ENCODE results near the gene NID1.
"Not testable (repeated sequence)": the region's sequence is repeated elsewhere in the genome, so short reads cannot be mapped to it uniquely, and the experiment has no call there.

The NID1 gene

DNA sequence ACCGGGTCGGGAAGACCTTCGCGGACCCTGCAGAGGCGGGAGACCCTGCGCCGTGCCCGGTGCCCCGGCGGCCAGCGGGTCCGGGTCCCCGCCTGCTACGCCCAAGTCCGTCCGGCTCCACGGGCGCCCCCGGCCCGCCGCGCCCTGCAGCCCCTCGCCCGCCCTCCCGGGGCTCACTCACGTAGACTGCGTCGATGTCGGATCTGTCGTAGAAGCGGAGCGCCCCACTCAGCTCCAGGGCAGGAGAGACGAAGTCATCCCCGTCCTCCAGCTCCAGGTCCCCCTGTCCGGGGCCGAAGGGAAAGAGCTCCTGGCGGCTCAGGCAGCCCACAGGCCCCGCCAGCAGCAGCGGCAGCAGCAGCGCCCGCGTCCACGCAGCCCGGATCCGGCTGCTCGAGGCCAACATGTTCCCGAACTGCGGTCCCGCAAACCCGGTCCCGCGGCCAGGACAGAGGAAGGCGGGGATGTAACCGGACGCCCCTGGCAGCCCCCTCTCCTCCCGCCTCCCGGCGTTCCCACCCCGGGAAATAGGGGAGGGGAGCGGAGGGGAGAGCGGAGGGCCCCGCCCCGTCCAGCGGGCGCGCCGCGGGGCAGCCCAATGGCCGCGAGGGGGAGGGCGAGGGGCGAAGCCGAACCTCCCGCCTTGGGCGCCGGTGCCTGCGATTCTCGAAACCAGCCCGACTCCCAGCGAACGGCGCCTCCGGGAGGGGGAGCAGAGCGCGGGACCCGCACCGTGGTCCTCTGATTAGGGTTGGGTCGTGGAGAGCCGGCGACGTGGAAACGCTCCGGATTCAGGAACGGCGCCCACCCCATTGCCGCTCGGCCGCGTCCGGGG lies at the start of gene NID1:
Gene NID1 (minus strand): TSS at position 417 of the 835 bp plus-strand sequence. CDS start 11 bp downstream, at position 406.
- DNase-seq (ENCODE audit: low spot score) = peak; percentile 44

DNA sequence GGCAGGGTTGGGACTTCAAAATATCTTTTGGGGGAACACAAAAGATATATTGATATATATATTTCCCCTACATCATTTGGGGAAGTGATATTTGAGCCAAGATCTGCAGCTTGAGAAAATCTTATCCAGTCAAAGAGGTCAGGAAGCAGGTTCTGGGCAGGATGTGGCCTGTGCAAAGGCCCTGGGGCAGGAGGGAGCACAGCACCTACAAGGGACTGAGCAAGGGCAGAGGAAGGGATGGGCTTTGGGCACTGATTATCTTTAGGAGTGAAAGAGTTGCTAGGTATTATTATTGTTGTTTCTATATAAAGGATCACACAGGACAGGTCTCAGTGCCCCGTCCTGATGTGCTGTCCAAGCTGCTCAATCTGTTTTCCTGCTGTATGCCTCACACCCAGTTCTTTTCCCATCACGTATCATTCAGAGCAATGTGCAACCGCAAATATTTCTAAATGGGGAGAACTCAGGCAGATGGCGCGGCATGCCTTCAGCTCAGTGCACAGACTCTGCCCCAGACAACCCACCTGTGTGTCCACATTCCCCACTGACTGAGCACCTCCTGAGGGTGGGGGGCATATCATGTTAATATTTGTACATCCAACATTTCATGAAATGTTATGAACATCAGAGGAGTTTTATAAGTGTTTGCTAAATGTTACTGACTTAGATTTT lies 49.3 kb upstream of the NID1 start:
- no peak for DNase-seq (ENCODE audit: low spot score)

GRCh38 chr1:236113324-236114032 lies 48.6 kb upstream of the NID1 start:
- no peak for DNase-seq (ENCODE audit: low spot score)

- DNase-seq (ENCODE audit: low spot score) = no peak
These were observed 47.4 kb upstream of the NID1 start for GRCh38 chr1:236112332-236112627.

DNA sequence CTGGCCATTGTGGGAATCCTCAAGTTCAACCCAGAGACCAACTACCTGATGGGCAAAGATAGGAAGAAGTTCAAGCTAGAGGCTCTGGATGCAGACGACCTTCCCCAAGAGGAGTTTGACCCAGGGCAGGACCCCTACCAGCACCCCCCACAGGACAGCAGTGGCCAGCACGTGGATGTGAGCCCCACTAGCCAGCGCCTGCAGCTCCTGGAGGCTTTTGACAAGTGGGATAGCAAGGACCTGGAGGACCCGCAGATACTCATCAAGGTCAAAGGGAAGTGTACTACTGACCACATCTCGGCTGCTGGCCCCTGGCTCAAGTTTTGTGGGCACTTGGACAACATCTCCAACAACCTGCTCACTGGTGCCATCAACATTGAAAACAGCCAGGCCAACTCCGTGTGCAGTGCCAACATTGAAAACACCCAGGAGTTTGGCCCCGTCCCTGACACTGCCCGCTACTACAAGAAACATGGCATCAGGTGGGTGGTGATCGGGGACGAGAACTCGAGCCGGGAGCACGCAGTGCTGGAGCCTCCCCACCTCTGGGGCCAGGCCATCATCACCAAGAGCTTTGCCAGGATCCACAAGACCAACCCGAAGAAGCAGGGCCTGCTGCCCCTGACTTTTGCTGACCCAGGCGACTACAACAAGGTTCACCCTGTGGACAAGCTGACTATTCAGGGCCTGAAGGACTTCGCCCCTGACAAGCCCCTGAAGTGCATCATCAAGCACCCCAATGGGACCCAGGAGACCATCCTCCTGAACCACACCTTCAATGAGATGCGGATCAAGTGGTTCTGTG lies 46.8 kb upstream of the NID1 start:
- DNase-seq (ENCODE audit: low spot score) = no peak

GRCh38 chr1:236110137-236110536 lies 45.2 kb upstream of the NID1 start:
- no peak for DNase-seq (ENCODE audit: low spot score)

DNA sequence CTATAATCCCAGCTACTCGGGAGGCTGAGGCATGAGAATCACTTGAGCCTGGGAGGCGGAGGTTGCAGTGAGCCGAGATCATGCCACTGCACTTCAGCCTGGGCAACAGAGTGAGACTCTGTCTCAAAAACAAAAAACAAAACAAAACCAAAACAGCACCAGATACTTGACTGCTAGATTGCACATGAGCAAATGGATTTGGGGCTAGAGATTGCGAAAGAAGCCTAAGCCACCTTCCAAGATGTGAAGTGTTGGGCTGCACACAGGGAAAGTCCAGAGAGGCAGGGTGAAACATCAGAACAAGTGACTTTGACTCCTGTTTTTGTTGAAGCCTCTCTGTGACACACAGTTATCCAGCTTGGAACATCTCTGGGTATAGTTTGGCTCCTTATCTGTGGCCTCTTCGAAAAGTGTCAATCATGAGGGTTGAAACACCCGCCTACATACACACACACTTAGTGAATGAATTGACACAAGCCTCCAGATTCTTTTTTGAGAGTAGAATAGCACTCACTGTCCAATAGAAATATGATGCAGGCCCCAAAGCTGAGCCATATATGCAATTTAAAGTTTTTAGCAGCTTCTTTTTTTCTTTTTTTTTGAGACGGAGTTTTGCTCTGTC lies 43.2 kb upstream of the NID1 start:
- DNase-seq (ENCODE audit: low spot score) = no peak

DNA sequence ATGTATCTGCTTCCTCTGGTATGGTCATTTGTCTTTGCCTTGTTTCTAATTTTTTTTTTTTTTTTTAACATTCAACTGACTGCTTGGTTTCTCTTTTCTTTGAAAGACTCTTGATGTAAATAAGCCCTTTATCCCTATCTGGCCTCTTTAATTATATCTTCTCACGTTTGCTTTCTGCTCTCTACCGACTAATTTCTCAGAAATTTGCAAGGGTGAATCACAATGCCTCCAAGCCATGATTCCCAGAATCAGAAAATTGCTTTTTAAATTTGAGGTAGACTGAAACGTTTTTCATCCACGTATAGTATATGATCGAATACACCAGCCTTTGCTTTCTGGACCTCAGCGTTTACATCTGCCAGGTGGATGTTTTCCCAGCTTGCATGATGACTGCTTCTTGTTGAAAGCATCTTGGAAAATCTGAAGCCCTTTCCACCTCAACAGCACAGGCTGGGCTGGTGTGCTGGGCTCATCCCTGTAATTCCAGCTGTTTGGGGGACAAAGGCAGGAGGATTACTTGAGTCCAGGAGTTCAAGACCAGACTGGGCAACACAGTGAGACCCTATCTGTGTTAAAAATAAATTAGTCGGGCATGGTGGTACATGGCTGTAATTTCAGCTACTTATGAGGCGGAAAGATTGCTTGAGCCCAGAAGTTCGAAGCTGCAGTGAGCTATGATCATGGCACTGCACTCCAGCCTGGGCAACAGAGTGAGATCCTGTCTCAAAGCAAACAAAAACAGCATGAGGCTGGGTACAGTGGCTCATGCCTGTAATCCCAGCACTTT lies 42.4 kb upstream of the NID1 start:
- DNase-seq (ENCODE audit: low spot score) = no peak

GRCh38 chr1:236103646-236104218 lies 38.8 kb upstream of the NID1 start:
- DNase-seq (ENCODE audit: low spot score) = peak; percentile 45

- DNase-seq (ENCODE audit: low spot score) = no peak
These were observed 38.2 kb upstream of the NID1 start for GRCh38 chr1:236103059-236103458.

GRCh38 chr1:236102611-236103010 lies 37.7 kb upstream of the NID1 start:
- DNase-seq (ENCODE audit: low spot score) = no peak

DNA sequence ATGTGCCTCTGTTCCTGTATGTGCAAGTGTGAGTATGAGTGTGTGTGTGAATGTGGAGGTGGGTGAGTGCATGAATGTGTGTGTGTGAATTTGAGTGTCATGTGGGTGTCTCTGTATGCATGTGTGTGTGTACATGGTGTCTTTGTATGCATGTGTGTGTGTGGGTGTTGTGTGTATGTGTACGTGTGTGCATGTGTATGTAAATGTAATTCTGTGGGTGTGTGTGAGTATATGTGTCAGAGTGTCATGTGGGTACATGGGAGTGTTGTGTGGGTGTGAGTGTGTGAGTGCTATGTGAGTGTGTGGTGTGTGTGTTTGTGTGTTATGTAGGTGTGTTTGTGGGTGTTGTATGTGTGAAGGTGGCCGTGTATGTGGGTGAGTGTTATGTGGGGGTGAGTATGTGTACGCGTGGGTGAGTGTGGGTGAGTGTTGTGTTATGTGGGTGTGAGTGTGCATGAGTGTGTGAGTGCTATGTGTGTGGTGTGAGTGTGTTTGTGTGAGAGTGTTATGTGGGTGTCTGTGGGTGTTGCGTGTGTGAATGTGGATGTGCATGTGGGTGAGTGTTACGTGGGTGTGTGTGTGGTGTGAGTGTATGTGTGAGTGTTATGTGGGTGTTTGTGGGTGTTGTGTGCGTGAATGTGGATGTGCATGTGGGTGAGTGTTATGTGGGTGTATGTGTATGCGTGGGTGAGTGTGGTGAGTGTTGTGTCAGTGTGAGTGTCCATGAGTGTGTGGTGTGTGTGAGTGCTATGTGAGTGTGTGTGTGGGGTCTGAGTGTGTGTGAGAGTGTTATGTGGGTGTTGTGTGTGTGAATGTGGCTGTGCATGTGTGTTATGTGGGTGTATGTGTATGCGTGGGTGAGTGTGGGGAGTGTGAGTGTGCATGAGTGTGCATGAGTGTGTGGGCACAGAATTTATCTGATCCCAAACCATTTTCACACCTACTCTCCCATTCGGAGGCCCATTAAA lies 36.6 kb upstream of the NID1 start:
- DNase-seq (ENCODE audit: low spot score) = no peak

DNA sequence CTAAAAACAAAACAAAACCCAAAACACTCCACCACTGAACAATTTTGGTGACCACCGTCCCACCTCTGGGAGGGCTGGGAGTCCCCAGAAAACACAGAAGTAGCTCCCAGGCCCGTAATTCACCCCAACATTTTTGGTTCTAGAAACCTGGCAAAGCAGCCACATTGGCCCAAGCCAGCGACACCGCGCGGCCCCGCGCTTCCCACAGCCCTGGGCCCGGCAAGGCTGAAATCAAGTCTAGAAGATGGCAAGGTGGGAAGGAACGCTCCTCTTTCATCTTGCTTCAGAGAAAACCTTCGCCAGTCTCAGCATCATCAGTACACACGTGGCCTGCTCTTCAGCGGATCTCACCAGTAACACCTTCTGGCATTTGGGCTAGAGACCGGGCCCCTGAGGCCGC lies 35.9 kb upstream of the NID1 start:
- no peak for DNase-seq (ENCODE audit: low spot score)

DNA sequence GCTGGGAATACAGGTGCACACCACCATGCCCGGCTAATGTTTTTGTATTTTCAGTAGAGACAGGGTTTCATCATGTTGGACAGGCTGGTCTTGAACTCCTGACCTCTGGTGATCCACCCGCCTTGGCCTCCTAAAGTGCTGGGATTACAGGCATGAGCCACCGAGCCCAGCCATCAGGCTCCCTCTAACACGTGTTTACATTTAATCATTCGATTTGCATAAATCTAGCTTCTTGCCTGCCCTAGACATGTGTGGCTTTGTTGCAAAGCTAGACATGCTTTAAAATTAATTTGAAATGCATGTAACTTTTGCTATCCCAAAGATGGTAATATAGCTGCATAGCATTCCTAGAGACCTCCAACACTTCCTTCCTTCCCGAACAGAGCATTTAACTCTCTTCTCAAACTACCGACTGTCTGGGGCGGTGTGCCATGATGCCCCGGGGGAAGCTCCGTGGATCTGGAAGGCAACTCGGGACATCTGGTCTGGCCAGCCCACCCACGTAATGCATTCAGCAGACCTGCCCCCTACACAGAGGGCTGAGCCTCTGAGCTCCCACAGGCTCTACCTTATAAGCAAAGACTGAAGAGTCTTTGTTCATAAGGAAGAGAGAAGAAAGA lies 34.6 kb upstream of the NID1 start:
- no peak for DNase-seq (ENCODE audit: low spot score)

- no peak for DNase-seq (ENCODE audit: low spot score)
These were observed 33.4 kb upstream of the NID1 start for GRCh38 chr1:236098267-236098666.

DNA sequence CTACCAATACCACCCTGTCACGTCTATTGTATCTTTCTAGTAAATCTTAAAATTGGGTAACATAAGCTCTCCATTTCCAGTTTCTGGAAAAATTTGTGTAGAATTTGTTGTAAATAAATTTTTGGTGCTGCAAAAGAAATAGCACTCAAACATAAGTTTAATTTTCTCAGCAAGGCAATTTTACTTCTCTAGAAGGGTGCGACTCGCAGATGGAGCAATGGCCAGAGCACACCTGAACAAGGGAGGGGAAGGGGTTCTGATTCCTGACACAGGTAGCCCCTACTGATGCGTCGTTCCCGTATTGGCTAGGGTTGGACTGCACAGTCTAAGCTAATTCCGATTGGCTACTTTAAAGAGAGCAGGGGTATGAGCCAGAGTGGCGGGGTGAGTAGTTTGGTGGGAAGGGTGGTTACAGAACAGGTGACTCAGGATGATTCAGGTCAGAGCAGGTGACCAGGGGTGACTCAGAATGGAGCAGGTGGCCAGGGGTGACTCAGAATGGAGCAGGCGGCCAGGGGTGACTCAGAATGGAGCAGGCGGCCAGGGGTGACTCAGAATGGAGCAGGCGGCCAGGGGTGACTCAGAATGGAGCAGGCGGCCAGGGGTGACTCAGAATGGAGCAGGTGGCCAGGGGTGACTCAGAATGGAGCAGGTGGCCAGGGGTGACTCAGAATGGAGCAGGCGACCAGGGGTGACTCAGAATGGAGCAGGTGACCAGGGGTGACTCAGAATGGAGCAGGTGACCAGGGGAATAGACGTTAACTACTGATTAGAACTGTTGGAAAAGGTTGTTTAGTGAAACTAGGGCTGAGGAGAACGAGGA lies 32.0 kb upstream of the NID1 start:
- not testable (repeated sequence) for DNase-seq (ENCODE audit: low spot score)

DNA sequence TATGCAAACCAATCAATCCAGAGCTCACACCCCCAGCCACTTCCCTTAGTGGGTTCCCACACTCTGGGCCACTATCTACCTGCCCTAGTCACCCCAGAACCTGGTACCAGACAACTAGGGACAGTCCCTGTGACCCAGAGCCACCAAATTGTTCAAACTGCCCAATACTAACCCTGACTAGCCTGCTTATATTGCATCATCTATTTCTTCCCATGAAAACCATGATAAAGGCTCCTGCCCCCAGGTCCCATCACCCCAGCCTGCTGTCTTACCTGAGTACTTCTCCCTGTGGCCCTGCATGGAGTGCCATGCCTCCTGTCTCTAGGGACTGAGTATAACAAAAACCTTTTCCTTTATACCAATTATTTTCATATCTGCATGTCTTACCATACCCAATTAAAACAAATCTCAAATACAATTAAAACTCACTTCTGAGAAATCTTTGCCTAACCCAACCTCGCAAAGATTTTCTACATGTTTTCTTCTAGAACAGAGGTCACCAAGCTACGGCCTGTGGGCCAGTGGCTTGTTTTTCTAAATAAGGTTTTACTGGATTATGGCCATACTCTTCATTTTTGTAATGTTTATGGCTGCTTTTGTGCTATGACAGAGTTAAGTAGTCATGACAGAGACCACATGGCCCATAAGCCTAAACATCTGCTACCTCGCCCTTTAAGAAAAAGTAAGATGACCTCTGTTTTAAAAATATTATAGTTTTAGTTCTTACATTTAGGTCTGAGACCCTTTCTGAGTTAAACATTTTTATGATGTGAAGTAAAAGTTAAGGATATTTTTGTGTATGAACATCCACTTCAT lies 31.0 kb upstream of the NID1 start:
- DNase-seq (ENCODE audit: low spot score) = no peak

Data from kidney capillary endothelial cell (primary cell).